Liver (tissue), 3 donors: ENCODE data around the gene PRKN.

Experiments used
- CTCF ChIP-seq: fragments of 150-350 bp; IDR thresholded peaks from 2 replicates; pipeline ENCODE4 v1.5.1; 2017; ENCODE audit warnings: improper control_type of control experiment, low read depth, low read length; ENCODE audit not compliant: missing input control
- EGR1 ChIP-seq, 2 donors: IDR thresholded peaks; 2 replicates each; pipeline ENCODE4 v1.6.1; 2016 to 2018; ENCODE audit warnings: antibody characterized with exemption in 2 of 2, low read depth in 2 of 2
- RAD21 ChIP-seq, 2 donors: IDR thresholded peaks; 2 replicates each; pipeline ENCODE4 v1.6.1; 2016; ENCODE audit warnings: antibody characterized with exemption in 2 of 2, mild to moderate bottlenecking in 2 of 2
- SP1 ChIP-seq: IDR thresholded peaks from 2 replicates; pipeline ENCODE4 v1.6.1; 2018; ENCODE audit warnings: antibody characterized with exemption, mild to moderate bottlenecking
- TAF1 ChIP-seq: conservative IDR thresholded peaks from 2 replicates; pipeline ENCODE4 v1.6.1; 2016; ENCODE audit warnings: antibody characterized with exemption, mild to moderate bottlenecking
- YY1 ChIP-seq: IDR thresholded peaks from 2 replicates; pipeline ENCODE4 v1.6.1; 2016; ENCODE audit warnings: antibody characterized with exemption, mild to moderate bottlenecking
- TF ChIP-seq, protein P1 (sequence below): IDR thresholded peaks from 2 replicates; pipeline ENCODE4 v1.6.1; 2016; ENCODE audit warnings: antibody characterized with exemption
- TF ChIP-seq, protein P2 (sequence below): IDR thresholded peaks from 2 replicates; pipeline ENCODE4 v1.6.1; 2016; ENCODE audit warnings: antibody characterized with exemption
- donor health status: healthy.
- donor health status: healthy.

DNA sequence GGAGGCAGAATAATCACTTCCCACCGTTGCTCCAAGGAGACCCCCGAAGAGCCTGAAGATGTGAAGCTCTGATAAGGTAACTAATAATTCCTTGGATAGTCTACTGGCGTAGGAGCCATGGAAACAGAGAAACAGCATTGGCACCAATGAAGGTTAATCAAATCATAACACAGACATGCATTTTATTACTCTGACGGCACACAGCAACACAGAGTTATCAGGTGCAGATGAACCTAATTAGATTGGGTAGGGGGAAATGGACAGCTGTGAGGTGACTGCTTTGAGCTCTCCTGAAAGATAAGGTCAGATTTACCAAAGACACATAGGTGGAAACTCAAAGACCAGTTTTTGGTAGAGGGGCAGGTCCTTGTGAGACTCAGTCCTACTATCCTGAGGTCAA lies 909.7 kb downstream of the PRKN start:
- TF ChIP-seq, protein P1, sequence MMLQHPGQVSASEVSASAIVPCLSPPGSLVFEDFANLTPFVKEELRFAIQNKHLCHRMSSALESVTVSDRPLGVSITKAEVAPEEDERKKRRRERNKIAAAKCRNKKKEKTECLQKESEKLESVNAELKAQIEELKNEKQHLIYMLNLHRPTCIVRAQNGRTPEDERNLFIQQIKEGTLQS = no peak
- no peak for TF ChIP-seq CTCF
- no peak for TF ChIP-seq RAD21 (IDR thresholded peaks at IDR 0.05)
- no peak for TF ChIP-seq EGR1 (IDR thresholded peaks at IDR 0.05; ENCODE audit: low read depth in 2 of 2)
- TF ChIP-seq TAF1 = no peak
- no peak for TF ChIP-seq SP1
- TF ChIP-seq YY1 = no peak
- TF ChIP-seq, protein P2, sequence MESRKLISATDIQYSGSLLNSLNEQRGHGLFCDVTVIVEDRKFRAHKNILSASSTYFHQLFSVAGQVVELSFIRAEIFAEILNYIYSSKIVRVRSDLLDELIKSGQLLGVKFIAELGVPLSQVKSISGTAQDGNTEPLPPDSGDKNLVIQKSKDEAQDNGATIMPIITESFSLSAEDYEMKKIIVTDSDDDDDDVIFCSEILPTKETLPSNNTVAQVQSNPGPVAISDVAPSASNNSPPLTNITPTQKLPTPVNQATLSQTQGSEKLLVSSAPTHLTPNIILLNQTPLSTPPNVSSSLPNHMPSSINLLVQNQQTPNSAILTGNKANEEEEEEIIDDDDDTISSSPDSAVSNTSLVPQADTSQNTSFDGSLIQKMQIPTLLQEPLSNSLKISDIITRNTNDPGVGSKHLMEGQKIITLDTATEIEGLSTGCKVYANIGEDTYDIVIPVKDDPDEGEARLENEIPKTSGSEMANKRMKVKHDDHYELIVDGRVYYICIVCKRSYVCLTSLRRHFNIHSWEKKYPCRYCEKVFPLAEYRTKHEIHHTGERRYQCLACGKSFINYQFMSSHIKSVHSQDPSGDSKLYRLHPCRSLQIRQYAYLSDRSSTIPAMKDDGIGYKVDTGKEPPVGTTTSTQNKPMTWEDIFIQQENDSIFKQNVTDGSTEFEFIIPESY = no peak
